ENCODE results near the gene CALY.
A peak's percentile ranks its signal among the peaks of the same experiment; 100 is the strongest.
"Not testable (repeated sequence)": the region's sequence is repeated elsewhere in the genome, so short reads cannot be mapped to it uniquely, and the experiment has no call there.

The CALY gene

GRCh38 chr10:133329491-133330202 is 7.0 kb downstream of the CALY start:
- peak; percentile 84 for DNase-seq (ENCODE audit: low spot score)

- no peak for DNase-seq (ENCODE audit: low spot score)
Observed at GRCh38 chr10:133328358-133329343, 8.0 kb downstream of the CALY start.

- DNase-seq (ENCODE audit: low spot score) = no peak
Observed at GRCh38 chr10:133327651-133328357, 8.9 kb downstream of the CALY start.

- no peak for DNase-seq (ENCODE audit: low spot score)
Observed at GRCh38 chr10:133326745-133327650, 9.7 kb downstream of the CALY start.

- no peak for DNase-seq (ENCODE audit: low spot score)
Observed at GRCh38 chr10:133326223-133326551, 10.5 kb downstream of the CALY start.

- DNase-seq (ENCODE audit: low spot score) = no peak
Observed at GRCh38 chr10:133325440-133326222, 11.1 kb downstream of the CALY start.

GRCh38 chr10:133324857-133325260 is 11.8 kb downstream of the CALY start:
- no peak for DNase-seq (ENCODE audit: low spot score)

GRCh38 chr10:133324198-133324792 is 12.4 kb downstream of the CALY start:
- DNase-seq (ENCODE audit: low spot score) = no peak

GRCh38 chr10:133322064-133322709 is 14.5 kb downstream of the CALY start:
- not testable (repeated sequence) for DNase-seq (ENCODE audit: low spot score)

- not testable (repeated sequence) for DNase-seq (ENCODE audit: low spot score)
Observed at GRCh38 chr10:133320852-133321422, 15.8 kb downstream of the CALY start.

GRCh38 chr10:133318494-133319127 is 18.1 kb downstream of the CALY start:
- no peak for DNase-seq (ENCODE audit: low spot score)

- DNase-seq (ENCODE audit: low spot score) = no peak
Observed at GRCh38 chr10:133316732-133317131, 20.0 kb downstream of the CALY start.

GRCh38 chr10:133316266-133316665 is 20.4 kb downstream of the CALY start:
- DNase-seq (ENCODE audit: low spot score) = no peak

GRCh38 chr10:133315847-133316246 is 20.8 kb downstream of the CALY start:
- DNase-seq (ENCODE audit: low spot score) = no peak

GRCh38 chr10:133314911-133315310 is 21.8 kb downstream of the CALY start:
- no peak for DNase-seq (ENCODE audit: low spot score)

GRCh38 chr10:133313192-133313591 is 23.5 kb downstream of the CALY start:
- DNase-seq (ENCODE audit: low spot score) = no peak

- no peak for DNase-seq (ENCODE audit: low spot score)
Observed at GRCh38 chr10:133312769-133313145, 23.9 kb downstream of the CALY start.

GRCh38 chr10:133312016-133312768 is 24.5 kb downstream of the CALY start:
- no peak for DNase-seq (ENCODE audit: low spot score)
